Common myeloid progenitor, CD34-positive (primary cell): Measurements from ENCODE around the gene EAF2.
"Not testable (repeated sequence)": the region's sequence is repeated elsewhere in the genome, so short reads cannot be mapped to it uniquely, and the experiment has no call there.

ENCODE experiments used
- CTCF ChIA-PET: fragments of 350-600 bp; sonication (Branson Sonifier 250); formaldehyde crosslinking; loops from one replicate; lab custom pipeline; 2021; ENCODE audit warnings: antibody characterized with exemption; lab: Charles Lee
- POLR2A ChIA-PET: fragments of 350-600 bp; sonication (Branson Sonifier 250); formaldehyde crosslinking; loops from one replicate; lab custom pipeline; 2021; ENCODE audit warnings: antibody characterized with exemption; lab: Charles Lee
- DNase-seq, 3 donors: peaks; one replicate each; pipeline versions ENCODE4 v3.0.0 to v3.0.0-alpha.2; 2013
- H3K27ac ChIP-seq, 2 experiments: 1 replicate in 1 of 2; 2 replicates in 1 of 2; pipeline ENCODE4 v1.7.0; 2013; ENCODE audit warnings: inconsistent platforms in 2 of 2, low read length in 2 of 2, mild to moderate bottlenecking in 2 of 2, low read depth in 1 of 2, moderate library complexity in 1 of 2; ENCODE audit not compliant: severe bottlenecking in 2 of 2, insufficient read depth in 1 of 2, poor library complexity in 1 of 2
- H3K27me3 ChIP-seq, 5 experiments: replicated peaks in 2 of 5; 1 replicate in 3 of 5; 2 replicates in 2 of 5; pipeline versions ENCODE4 v1.6.1 to v1.7.0; 2013; ENCODE audit warnings: low read length in 4 of 5, mild to moderate bottlenecking in 2 of 5, moderate library complexity in 2 of 5, inconsistent platforms in 1 of 5; ENCODE audit not compliant: insufficient read depth in 5 of 5, control insufficient read depth in 4 of 5
- H3K36me3 ChIP-seq, 4 experiments: 1 replicate in 2 of 4; 2 replicates in 2 of 4; pipeline versions ENCODE4 v1.6.1 to v1.7.0; 2013; ENCODE audit warnings: low read length in 3 of 4, control low read depth in 1 of 4, mild to moderate bottlenecking in 1 of 4; ENCODE audit not compliant: control insufficient read depth in 4 of 4, insufficient read depth in 4 of 4
- H3K4me1 ChIP-seq, 4 experiments: 1 replicate in 3 of 4; 2 replicates in 1 of 4; pipeline versions ENCODE4 v1.6.1 to v1.7.1; 2013; ENCODE audit warnings: low read length in 3 of 4, mild to moderate bottlenecking in 3 of 4, control low read depth in 1 of 4, inconsistent platforms in 1 of 4, moderate library complexity in 1 of 4; ENCODE audit not compliant: control insufficient read depth in 4 of 4, insufficient read depth in 4 of 4; ENCODE audit errors: control extremely low read depth in 1 of 4
- H3K4me3 ChIP-seq, 7 experiments: 1 replicate in 4 of 7; 2 replicates in 3 of 7; pipeline versions ENCODE4 v1.5.1 to v1.7.0; 2013; ENCODE audit warnings: mild to moderate bottlenecking in 7 of 7, low read length in 6 of 7, moderate library complexity in 6 of 7, inconsistent platforms in 2 of 7, low read depth in 2 of 7, control low read depth in 1 of 7; ENCODE audit not compliant: insufficient read depth in 4 of 7, control insufficient read depth in 1 of 7; ENCODE audit errors: extremely low read depth in 1 of 7
- H3K9me3 ChIP-seq, 5 experiments: 1 replicate in 4 of 5; 2 replicates in 1 of 5; pipeline versions ENCODE4 v1.6.1 to v1.7.1; 2013; ENCODE audit warnings: low read length in 4 of 5, mild to moderate bottlenecking in 2 of 5, inconsistent platforms in 1 of 5, low read depth in 1 of 5, moderate library complexity in 1 of 5; ENCODE audit not compliant: control insufficient read depth in 4 of 5, insufficient read depth in 2 of 5; ENCODE audit errors: control extremely low read depth in 1 of 5
- WGBS: methylation state at CpG from one replicate; pipeline ENCODE4 v1.1.5; 2013; ENCODE audit not compliant: insufficient coverage; 5-methylcytosine and 5-hydroxymethylcytosine counted together

The EAF2 gene

GRCh38 chr3:121852256-121852655 lies 17.2 kb downstream of the EAF2 start:
- ChIA-PET POLR2A (no interaction called here), CTCF (interaction anchor here (0.9 to 1.4 kb wide), 3 partner anchors 9 to 168 kb away, joined by 3 to 4 read pairs (median 3); no protein-coding TSS in a partner anchor)
- DNase-seq = no peak
- no peaks in the 10 kb centered on the region for H3K9me3 ChIP-seq
- WGBS = no CpG with 5 or more reads among the region's 2 CpGs
- H3K27ac ChIP-seq = no peak overlapping the region
- no peak overlapping the region for H3K4me3 ChIP-seq
- H3K4me1 ChIP-seq = no peaks in the 10 kb centered on the region
- H3K27me3 ChIP-seq = no peaks in the 10 kb centered on the region
- H3K36me3 ChIP-seq = peaks cover 18 to 38% (median 24%) of the 10 kb centered on the region in 4 experiments

GRCh38 chr3:121855555-121855954 lies 20.5 kb downstream of the EAF2 start:
- CTCF ChIA-PET = no interaction called here

GRCh38 chr3:121857778-121858177 lies 22.8 kb downstream of the EAF2 start:
- H3K4me3 ChIP-seq, H3K9me3 ChIP-seq, DNase-seq, H3K27me3 ChIP-seq, H3K4me1 ChIP-seq, CTCF ChIA-PET, H3K27ac ChIP-seq, POLR2A ChIA-PET: not testable (repeated sequence)
- no CpG with 5 or more reads among the region's 5 CpGs for WGBS
- peaks cover 10 to 48% (median 21%) of the 10 kb centered on the region in 4 experiments for H3K36me3 ChIP-seq

More at GRCh38 chr3:121855555-121855954, 20.5 kb downstream of the EAF2 start:
- H3K4me3 ChIP-seq = no peak overlapping the region
- H3K36me3 ChIP-seq = peaks cover 15 to 44% (median 22%) of the 10 kb centered on the region in 4 experiments
- no peaks in the 10 kb centered on the region for H3K27me3 ChIP-seq
- peak in 2 of 3 donors; percentile 26 to 29 for DNase-seq
- POLR2A ChIA-PET = no interaction called here
- H3K4me1 ChIP-seq = no peaks in the 10 kb centered on the region
- 89% methylated on average over 4 of the region's 5 CpGs for WGBS
- H3K9me3 ChIP-seq = peaks cover 0 to 1% (median 0%) of the 10 kb centered on the region in 5 experiments
- H3K27ac ChIP-seq = no peak overlapping the region

- POLR2A ChIA-PET, DNase-seq, H3K4me1 ChIP-seq, H3K4me3 ChIP-seq, H3K27me3 ChIP-seq, H3K27ac ChIP-seq: not testable (repeated sequence)
- 99% methylated on average over 9 of the region's 9 CpGs for WGBS
- CTCF ChIA-PET = interaction anchor here (1.8 kb wide), 1 partner anchor 24 kb away, joined by 3 read pairs; no protein-coding TSS in a partner anchor
- Histone ChIP-seq H3K9me3 (peaks cover 1 to 14% (median 13%) of the 10 kb centered on the region in 5 experiments), H3K36me3 (peaks cover 11 to 57% (median 32%) of the 10 kb centered on the region in 4 experiments)
Observed at GRCh38 chr3:121863247-121863646, 28.2 kb downstream of the EAF2 start.

- H3K4me3 ChIP-seq = no peak overlapping the region
- no peaks in the 10 kb centered on the region for H3K27me3 ChIP-seq
- DNase-seq = no peak
- peaks cover 0 to 3% (median 0%) of the 10 kb centered on the region in 4 experiments for H3K4me1 ChIP-seq
- H3K36me3 ChIP-seq = peaks cover 11 to 52% (median 32%) of the 10 kb centered on the region in 4 experiments
- POLR2A ChIA-PET = interaction anchor here (0.6 kb wide), 1 partner anchor 99 kb away, joined by 6 read pairs; no protein-coding TSS in a partner anchor
- H3K9me3 ChIP-seq = peaks cover 1 to 14% (median 13%) of the 10 kb centered on the region in 5 experiments
- H3K27ac ChIP-seq = no peak overlapping the region
- CTCF ChIA-PET = interaction anchor here (1.6 to 1.8 kb wide), 2 partner anchors 24 to 25 kb away, joined by 3 read pairs; no protein-coding TSS in a partner anchor
Observed at GRCh38 chr3:121863801-121864200, 28.8 kb downstream of the EAF2 start.

- ChIA-PET CTCF (no interaction called here), POLR2A (interaction anchor here (0.7 kb wide), 1 partner anchor 169 kb away, joined by 4 read pairs; no protein-coding TSS in a partner anchor)
- Histone ChIP-seq H3K27me3 (no peaks in the 10 kb centered on the region), H3K4me1 (peaks cover 0 to 14% (median 5%) of the 10 kb centered on the region in 4 experiments), H3K27ac (peak overlapping the region in 1 of 2 experiments; percentile 21), H3K9me3 (no peaks in the 10 kb centered on the region), H3K36me3 (peaks cover 12 to 40% (median 23%) of the 10 kb centered on the region in 4 experiments), H3K4me3 (no peak overlapping the region)
- peak in 2 of 3 donors; percentile 59 to 78 for DNase-seq
- WGBS = 100% methylated on average over 1 of the region's 2 CpGs
Observed at GRCh38 chr3:121869736-121870135, 34.7 kb downstream of the EAF2 start.

- H3K36me3 ChIP-seq = peaks cover 4 to 39% (median 23%) of the 10 kb centered on the region in 4 experiments
- H3K4me3 ChIP-seq = no peak overlapping the region
- peak in 2 of 3 donors; percentile 14 to 35 for DNase-seq
- POLR2A ChIA-PET = no interaction called here
- no peak overlapping the region for H3K27ac ChIP-seq
- H3K4me1 ChIP-seq = peaks cover 0 to 14% (median 5%) of the 10 kb centered on the region in 4 experiments
- no peaks in the 10 kb centered on the region for H3K9me3 ChIP-seq
- no peaks in the 10 kb centered on the region for H3K27me3 ChIP-seq
- CTCF ChIA-PET = no interaction called here
Observed at GRCh38 chr3:121870717-121871116, 35.7 kb downstream of the EAF2 start.
